HT1080 (cell line): ENCODE measurements around the gene NUDT1. TPM values are rescaled to one million over a fixed set of nuclear protein-coding genes. Genes with fewer than 3 reads are reported as not detected.

Source experiments
- DNase-seq: peaks from one replicate; pipeline ENCODE4 v3.0.0-alpha.2; 2015; ENCODE audit warnings: low read depth
- total RNA-seq: library from RNA; depleted of rRNA; stranded (reverse); fragments of >200 nt; shearing (Covaris generic); gene quantifications from 2 replicates; pipeline ENCODE4 v1.2.3, GENCODE V29; 2014; rRNA removed

NUDT1 gene
- total RNA-seq, 1 experiment from 2014 or later: 58.9 TPM

- DNase-seq: no peak
Observed at GRCh38 chr7:2295936-2296620, 54.1 kb downstream of the NUDT1 start.

DNA sequence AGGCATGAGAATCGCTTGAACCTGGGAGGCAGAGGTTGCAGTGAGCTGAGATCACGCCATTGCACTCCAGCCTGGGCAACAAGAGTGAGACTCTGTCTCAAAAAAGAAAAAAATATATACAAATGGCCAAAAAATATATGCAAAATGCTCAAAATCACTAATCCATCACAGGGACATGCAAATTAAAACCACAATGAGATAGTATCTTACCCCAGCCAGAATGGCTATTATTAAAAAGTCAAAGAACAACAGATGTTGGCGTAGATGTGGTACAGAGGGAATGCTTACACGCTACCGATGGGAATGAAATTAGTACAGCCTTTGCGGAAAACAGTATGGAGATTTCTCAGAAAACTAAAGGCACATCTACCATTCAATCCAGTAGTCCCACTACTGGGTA, 54.8 kb downstream of the NUDT1 start:
- DNase-seq: no peak

DNA sequence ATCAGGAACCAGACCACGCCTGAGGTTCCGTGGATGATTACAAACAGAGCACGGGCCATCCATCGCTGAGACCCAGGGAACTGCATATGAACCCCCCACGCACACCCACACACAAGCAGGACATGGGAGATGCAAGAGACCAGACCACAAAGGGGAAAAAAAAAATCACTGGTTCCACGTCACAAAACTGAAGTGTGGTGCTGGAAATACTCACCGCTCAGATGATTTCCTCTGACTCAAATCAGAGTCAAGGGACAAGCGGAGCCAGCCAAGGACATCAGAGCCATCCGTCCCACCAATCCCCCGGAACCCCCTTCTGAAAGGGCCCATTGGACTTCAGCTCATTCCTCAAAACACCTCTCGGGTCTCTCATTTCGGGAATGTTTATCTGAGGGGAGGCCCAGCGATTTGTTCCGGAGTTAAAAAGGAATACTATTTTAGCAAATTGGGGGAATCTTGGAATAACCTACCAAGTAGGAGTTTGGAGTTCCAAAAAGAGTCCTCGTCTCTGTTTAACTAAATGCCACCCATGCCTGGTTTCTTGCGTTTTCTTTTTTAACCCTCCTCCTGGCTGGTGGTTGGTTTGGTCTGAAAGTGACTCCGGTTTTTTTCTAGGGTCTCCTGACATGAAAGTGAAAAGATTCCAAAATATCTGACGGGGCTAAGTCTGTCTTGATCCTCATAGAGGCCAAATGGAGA, 57.3 kb downstream of the NUDT1 start:
- no peak for DNase-seq

- DNase-seq: no peak
Observed at GRCh38 chr7:2299870-2300512, 58.0 kb downstream of the NUDT1 start.

Other genes with a start within 250 kb of the NUDT1 start
- gene MAD1L1, start 9.3 kb upstream of the NUDT1 start, total RNA-seq: 184 and 204 TPM in 2 replicates
- gene MRM2, start within 50 bp of the NUDT1 start, total RNA-seq: 66.0 and 73.2 TPM in 2 replicates
- 16.7 and 19.9 TPM in 2 replicates for gene SNX8, start 72.2 kb downstream of the NUDT1 start, total RNA-seq
- gene EIF3B, start 112.6 kb downstream of the NUDT1 start, total RNA-seq: 248 and 258 TPM in 2 replicates
- gene CHST12, start 161.4 kb downstream of the NUDT1 start, total RNA-seq: 13.4 and 17.7 TPM in 2 replicates
- gene GRIFIN, start 234.2 kb downstream of the NUDT1 start, total RNA-seq: not detected in 2 replicates